Cardiac muscle cell (in vitro differentiated cells and primary cell): ENCODE data around the gene AK4. TPM values are rescaled to one million over a fixed set of nuclear protein-coding genes. Genes with fewer than 3 reads are reported as not detected.

ENCODE experiments used
- DNase-seq, 2 donors: peaks; one replicate each; pipeline versions ENCODE4 v3.0.0 to v3.0.0-alpha.2; 2010 to 2017; ENCODE audit warnings: low read depth in 1 of 2, low spot score in 1 of 2
- H3K27ac ChIP-seq: fragments of 200-600 bp; sonication (generic); 2 replicates; pipeline ENCODE4 v1.5.1; 2016
- H3K27me3 ChIP-seq: fragments of 200-600 bp; sonication (generic); 2 replicates; pipeline ENCODE4 v1.6.0; 2016; ENCODE audit warnings: control low read depth
- H3K36me3 ChIP-seq: fragments of 200-600 bp; sonication (generic); 2 replicates; pipeline ENCODE4 v1.5.1; 2016; ENCODE audit warnings: control low read depth
- H3K4me1 ChIP-seq: fragments of 200-600 bp; sonication (generic); 2 replicates; pipeline ENCODE4 v1.8.1; 2017; ENCODE audit warnings: low read depth, mild to moderate bottlenecking, mixed run types
- H3K4me3 ChIP-seq: fragments of 200-600 bp; sonication (generic); 2 replicates; pipeline ENCODE4 v1.5.1; 2016; ENCODE audit warnings: mild to moderate bottlenecking
- H3K9me3 ChIP-seq: fragments of 200-600 bp; sonication (generic); 2 replicates; pipeline ENCODE4 v1.5.1; 2017; ENCODE audit warnings: low read depth, mild to moderate bottlenecking, control low read depth
- CTCF ChIP-seq: IDR thresholded peaks from 2 replicates; pipeline ENCODE4 v1.5.1; 2012; ENCODE audit warnings: low read depth, mild to moderate bottlenecking, low read length
- polyA plus RNA-seq: library from polyadenylated mRNA; unstranded; fragments of >200 nt; fragmentation: Nextera tagmentation; extraction: Ambion mirVana; gene quantifications from 2 replicates; pipeline ENCODE4 v1.2.1, GENCODE V29; 2016
- total RNA-seq: library from RNA; depleted of rRNA; stranded (reverse); fragments of >200 nt; gene quantifications from 2 replicates; pipeline ENCODE4 v1.2.3, GENCODE V29; 2016

The AK4 gene
- total and polyA plus RNA-seq, 2 experiments from 2014 or later, result 93.1 to 133 TPM

- no peaks in the 10 kb centered on the region for H3K36me3 ChIP-seq
- H3K4me3 ChIP-seq, result peak overlapping the region; percentile 51
- peak overlapping the region; percentile 84 for H3K27ac ChIP-seq
- no peaks in the 10 kb centered on the region for H3K9me3 ChIP-seq
- no peak for DNase-seq
- H3K4me1 ChIP-seq, result peaks cover 10% of the 10 kb centered on the region
- TF ChIP-seq CTCF, result no peak
- H3K27me3 ChIP-seq, result peaks cover 23% of the 10 kb centered on the region
Measured at GRCh38 chr1:65149351-65150107, 1.5 kb downstream of the AK4 start.

DNA sequence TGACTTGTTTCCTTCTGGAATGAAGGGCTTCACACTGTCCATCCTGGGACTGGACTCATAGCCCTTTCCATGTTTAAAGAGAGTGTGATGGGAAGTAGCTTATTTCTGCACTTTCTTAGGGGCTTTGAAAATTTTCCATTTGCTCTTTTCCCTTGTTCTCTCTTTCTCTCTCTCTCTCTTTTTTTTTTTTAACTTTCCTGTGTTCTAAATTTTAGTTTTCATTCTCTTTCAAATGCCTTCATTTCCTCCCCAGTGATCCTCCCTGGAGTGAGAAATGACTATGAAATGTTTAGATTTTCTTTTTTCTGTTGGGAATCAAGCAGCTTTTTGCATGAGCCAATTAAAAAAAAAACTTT lies 2.1 kb downstream of the AK4 start:
- no peak for DNase-seq
- H3K9me3 ChIP-seq, result no peaks in the 10 kb centered on the region
- peaks cover 10% of the 10 kb centered on the region for H3K4me1 ChIP-seq
- peaks cover 18% of the 10 kb centered on the region for H3K27me3 ChIP-seq
- H3K27ac ChIP-seq, result no peak overlapping the region
- H3K36me3 ChIP-seq, result no peaks in the 10 kb centered on the region
- peak overlapping the region; percentile 51 for H3K4me3 ChIP-seq
- TF ChIP-seq CTCF, result no peak

DNA sequence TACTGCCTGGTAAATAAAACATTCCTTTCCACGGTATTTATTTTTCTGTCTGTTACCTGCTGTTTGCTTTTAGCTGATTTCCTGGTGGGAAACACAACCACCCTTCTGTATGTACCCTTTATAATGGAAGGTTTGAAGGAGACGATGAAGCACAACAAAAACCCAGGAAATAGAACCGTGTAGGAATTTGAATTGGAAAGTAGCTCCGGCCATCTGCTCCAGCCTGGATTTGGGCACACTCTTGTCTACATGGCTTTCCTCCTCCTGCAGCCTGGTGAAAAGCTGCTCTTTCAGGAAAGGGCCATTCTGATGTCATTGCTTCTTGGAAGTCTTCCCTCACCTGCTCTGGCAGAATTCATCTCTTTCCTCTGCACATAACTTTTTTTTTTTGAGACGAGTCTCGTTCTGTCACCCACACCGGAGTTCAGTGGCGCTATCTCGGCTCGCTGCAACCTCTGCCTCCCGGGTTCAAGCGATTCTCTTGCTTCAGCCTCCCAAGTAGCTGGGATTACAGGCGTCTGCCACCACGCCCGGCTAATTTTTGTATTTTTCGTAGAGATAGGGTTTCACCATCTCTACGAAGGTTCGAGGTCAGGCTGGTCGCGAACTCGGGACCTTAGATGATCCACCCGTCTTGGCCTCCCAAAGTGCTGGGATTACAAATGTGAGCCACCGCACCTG lies 2.7 kb downstream of the AK4 start:
- DNase-seq, result no peak
- Histone ChIP-seq H3K27ac (no peak overlapping the region), H3K27me3 (peaks cover 13% of the 10 kb centered on the region), H3K4me3 (peak overlapping the region; percentile 51), H3K36me3 (no peaks in the 10 kb centered on the region), H3K4me1 (peaks cover 10% of the 10 kb centered on the region), H3K9me3 (no peaks in the 10 kb centered on the region)
- TF ChIP-seq CTCF, result no peak

GRCh38 chr1:65151641-65152040 lies 3.6 kb downstream of the AK4 start:
- Histone ChIP-seq H3K27ac (no peak overlapping the region), H3K4me1 (peaks cover 10% of the 10 kb centered on the region), H3K36me3 (no peaks in the 10 kb centered on the region), H3K9me3 (no peaks in the 10 kb centered on the region), H3K27me3 (peaks cover 4% of the 10 kb centered on the region), H3K4me3 (no peak overlapping the region)
- no peak for TF ChIP-seq CTCF
- no peak for DNase-seq

- Histone ChIP-seq H3K4me1 (peaks cover 14% of the 10 kb centered on the region), H3K9me3 (no peaks in the 10 kb centered on the region), H3K4me3 (no peak overlapping the region), H3K27ac (no peak overlapping the region), H3K36me3 (no peaks in the 10 kb centered on the region), H3K27me3 (no peaks in the 10 kb centered on the region)
- DNase-seq, result no peak
- no peak for TF ChIP-seq CTCF
Measured at GRCh38 chr1:65153635-65154034, 5.6 kb downstream of the AK4 start.
